CD4-positive, alpha-beta memory T cell (primary cell): ENCODE measurements around the gene PIGR. TPM values are rescaled to one million over a fixed set of nuclear protein-coding genes. Genes with fewer than 3 reads are reported as not detected.

Source experiments
- CTCF ChIA-PET: fragments of 350-600 bp; sonication (Branson Sonifier 250); formaldehyde crosslinking; loops from one replicate; lab custom pipeline; 2021; ENCODE audit warnings: inconsistent platforms; ENCODE audit not compliant: partially characterized antibody; lab: Charles Lee
- POLR2A ChIA-PET: fragments of 350-600 bp; sonication (Branson Sonifier 250); formaldehyde crosslinking; loops from one replicate; lab custom pipeline; 2021; ENCODE audit not compliant: partially characterized antibody; lab: Charles Lee
- DNase-seq, 5 donors: peaks; one replicate each; pipeline versions ENCODE4 v3.0.0 to v3.0.0-alpha.2; 2020 to 2022; ENCODE audit warnings: mixed read lengths in 1 of 5
- H3K27ac ChIP-seq: one replicate; pipeline ENCODE4 v1.7.0; 2013; ENCODE audit warnings: low read depth, low read length
- H3K27me3 ChIP-seq: 2 replicates; pipeline ENCODE4 v1.7.0; 2013; ENCODE audit warnings: mild to moderate bottlenecking, low read length, moderate library complexity; ENCODE audit not compliant: insufficient read depth
- H3K36me3 ChIP-seq: 2 replicates; pipeline ENCODE4 v1.7.0; 2013; ENCODE audit warnings: mild to moderate bottlenecking, low read length, moderate library complexity; ENCODE audit not compliant: insufficient read depth
- H3K4me1 ChIP-seq: 2 replicates; pipeline ENCODE4 v1.7.0; 2013; ENCODE audit warnings: mild to moderate bottlenecking, low read length, moderate library complexity; ENCODE audit not compliant: insufficient read depth
- H3K4me3 ChIP-seq, 2 donors: one replicate each; pipeline ENCODE4 v1.7.0; 2013; ENCODE audit warnings: low read length in 2 of 2, mild to moderate bottlenecking in 1 of 2
- H3K9me3 ChIP-seq, 2 donors: one replicate each; pipeline ENCODE4 v1.7.0; 2013; ENCODE audit warnings: low read length in 2 of 2, control low read depth in 1 of 2; ENCODE audit not compliant: control insufficient read depth in 1 of 2
- H3K27ac Mint-ChIP-seq, 7 donors: one replicate each; pipeline ENCODE4 v1.8.0; 2020 to 2021; ENCODE audit warnings: mixed read lengths in 7 of 7, mild to moderate bottlenecking in 6 of 7, inconsistent platforms in 3 of 7, moderate library complexity in 3 of 7
- H3K27me3 Mint-ChIP-seq, 2 donors: one replicate each; pipeline ENCODE4 v1.8.0; 2020 to 2021; ENCODE audit warnings: mixed read lengths in 2 of 2
- H3K36me3 Mint-ChIP-seq, 2 donors: one replicate each; pipeline ENCODE4 v1.8.0; 2020 to 2021; ENCODE audit warnings: mixed read lengths in 2 of 2, inconsistent platforms in 1 of 2, mild to moderate bottlenecking in 1 of 2
- H3K4me1 Mint-ChIP-seq, 4 donors: one replicate each; pipeline ENCODE4 v1.8.0; 2020 to 2021; ENCODE audit warnings: mixed read lengths in 4 of 4, mild to moderate bottlenecking in 1 of 4
- H3K4me3 Mint-ChIP-seq, 8 donors: one replicate each; pipeline ENCODE4 v1.8.0; 2020 to 2021; ENCODE audit warnings: mixed read lengths in 8 of 8, mild to moderate bottlenecking in 7 of 8, moderate library complexity in 6 of 8, inconsistent platforms in 3 of 8
- H3K9me3 Mint-ChIP-seq, 8 donors: one replicate each; pipeline ENCODE4 v1.8.0; 2020 to 2021; ENCODE audit warnings: mixed read lengths in 8 of 8, mild to moderate bottlenecking in 5 of 8, inconsistent platforms in 3 of 8, moderate library complexity in 1 of 8
- intact Hi-C: fragments of 100-400 bp; cut with micrococcal nuclease; formaldehyde crosslinking; loops from one replicate; pipeline ENCODE4 v1.15.1; 2023
- polyA plus RNA-seq, 2 donors: library from polyadenylated mRNA; unstranded; fragments of 300-500 nt; fragmentation: Illumina TruSeq; gene quantifications; one replicate each; pipeline ENCODE4 v1.2.3, GENCODE V29; 2021
- total RNA-seq, 2 experiments: library from RNA; stranded (reverse); gene quantifications; one replicate each; pipeline ENCODE4 v1.2.3, GENCODE V29; 2021

Gene PIGR
- total and polyA plus RNA-seq, 4 experiments from 2014 or later = not detected

- Mint-ChIP-seq H3K4me3 (no peak overlapping the region), H3K27me3 (peaks cover 5 to 7% of the 10 kb centered on the region in 2 donors), H3K9me3 (peaks cover 0 to 41% (median 28%) of the 10 kb centered on the region in 8 donors), H3K27ac (no peak overlapping the region), H3K4me1 (no peaks in the 10 kb centered on the region), H3K36me3 (peaks cover 5 to 23% of the 10 kb centered on the region in 2 donors)
- Histone ChIP-seq H3K27me3 (no peaks in the 10 kb centered on the region), H3K27ac (no peak overlapping the region), H3K4me3 (no peak overlapping the region), H3K36me3 (no peaks in the 10 kb centered on the region), H3K9me3 (peaks cover 0 to 4% of the 10 kb centered on the region in 2 donors), H3K4me1 (no peaks in the 10 kb centered on the region)
- intact Hi-C loops = no loop called here
- CTCF ChIA-PET = interaction anchor here (1.0 to 1.8 kb wide), 2 partner anchors 31 to 101 kb away, joined by 3 to 4 read pairs; no protein-coding TSS in a partner anchor
- no peak for DNase-seq
- POLR2A ChIA-PET = interaction anchor here (1.0 to 1.7 kb wide), 3 partner anchors 8 to 19 kb away, joined by 3 to 5 read pairs (median 3); no protein-coding TSS in a partner anchor
Measured at GRCh38 chr1:206880314-206880713, 66.0 kb downstream of the PIGR start.

Other genes starting within 250 kb of the PIGR start
- gene IL19, start 175.7 kb downstream of the PIGR start, total RNA-seq = not detected
- gene IL19, start 175.7 kb downstream of the PIGR start, polyA plus RNA-seq = not detected
- under 1 TPM; 0.28 to 0.32 TPM for gene IL10, start 174.0 kb downstream of the PIGR start, total RNA-seq
- under 1 TPM; 0.11 to 0.34 TPM for gene IL10, start 174.0 kb downstream of the PIGR start, polyA plus RNA-seq
- gene IL20, start 80.8 kb downstream of the PIGR start, total RNA-seq = not detected
- not detected for gene IL20, start 80.8 kb downstream of the PIGR start, polyA plus RNA-seq
- not detected for gene IL24, start 49.0 kb downstream of the PIGR start, total RNA-seq
- gene IL24, start 49.0 kb downstream of the PIGR start, polyA plus RNA-seq = 10 to 100 TPM; 20.3 to 29.6 TPM
- 100 to 1,000 TPM; 554 to 588 TPM for gene FCMR, start 24.5 kb downstream of the PIGR start, total RNA-seq
- gene FCMR, start 24.5 kb downstream of the PIGR start, polyA plus RNA-seq = 100 to 1,000 TPM; 493 to 558 TPM
- not detected for gene FCAMR, start 24.0 kb upstream of the PIGR start, total RNA-seq
- gene FCAMR, start 24.0 kb upstream of the PIGR start, polyA plus RNA-seq = not detected
- under 1 TPM in 1 of 2 experiments, not detected in 1; 0.14 TPM for gene C1orf116, start 86.3 kb upstream of the PIGR start, total RNA-seq
- not detected for gene C1orf116, start 86.3 kb upstream of the PIGR start, polyA plus RNA-seq
- gene YOD1, start 104.7 kb upstream of the PIGR start, total RNA-seq = 10 to 100 TPM in 1 of 2 experiments, 1 to 10 TPM in 1; 9.7 to 10.0 TPM
- gene YOD1, start 104.7 kb upstream of the PIGR start, polyA plus RNA-seq = under 1 TPM; 0.47 to 0.48 TPM
- gene PFKFB2, start 106.8 kb upstream of the PIGR start, total RNA-seq = 1 to 10 TPM; 1.4 to 1.9 TPM
- under 1 TPM; 0.40 to 0.77 TPM for gene PFKFB2, start 106.8 kb upstream of the PIGR start, polyA plus RNA-seq
- gene C4BPB, start 142.4 kb upstream of the PIGR start, total RNA-seq = under 1 TPM in 1 of 2 experiments, not detected in 1; 0.35 TPM
- gene C4BPB, start 142.4 kb upstream of the PIGR start, polyA plus RNA-seq = under 1 TPM in 1 of 2 donors, not detected in 1; 0.90 TPM
- gene C4BPA, start 157.8 kb upstream of the PIGR start, total RNA-seq = not detected
- gene C4BPA, start 157.8 kb upstream of the PIGR start, polyA plus RNA-seq = not detected